ENCODE data around the gene CCL24. TPM values are rescaled to one million over a fixed set of nuclear protein-coding genes. Genes with fewer than 3 reads are reported as not detected.
A peak's percentile ranks its signal among the peaks of the same experiment; 100 is the strongest.
"Not testable (repeated sequence)": the region's sequence is repeated elsewhere in the genome, so short reads cannot be mapped to it uniquely, and the experiment has no call there.

The CCL24 gene
- total RNA-seq, 1 experiment from 2014 or later: not detected

GRCh38 chr7:75780647-75781273 is 32.8 kb downstream of the CCL24 start:
- DNase-seq (ENCODE audit: low read depth): not testable (repeated sequence)

GRCh38 chr7:75779516-75779915 is 34.1 kb downstream of the CCL24 start:
- peak; percentile 65 for DNase-seq (ENCODE audit: low read depth)

DNA sequence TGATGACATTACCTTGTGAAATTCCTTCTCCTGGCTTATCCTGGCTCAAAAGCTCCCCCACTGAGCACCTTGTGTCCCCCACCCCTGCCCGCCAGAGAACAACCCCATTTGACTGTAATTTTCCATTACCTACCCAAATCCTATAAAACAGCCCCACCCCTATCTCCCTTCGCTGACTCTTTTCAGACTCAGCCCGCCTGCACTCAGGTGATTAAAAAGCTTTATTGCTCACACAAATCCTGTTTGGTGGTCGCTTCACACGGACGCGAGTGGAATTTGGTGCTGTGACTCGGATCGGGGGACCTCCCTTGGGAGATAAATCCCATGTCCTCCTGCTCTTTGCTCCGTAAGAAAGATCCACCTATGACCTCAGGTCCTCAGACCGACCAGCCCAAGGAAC is 34.6 kb downstream of the CCL24 start:
- DNase-seq (ENCODE audit: low read depth): not testable (repeated sequence)

DNA sequence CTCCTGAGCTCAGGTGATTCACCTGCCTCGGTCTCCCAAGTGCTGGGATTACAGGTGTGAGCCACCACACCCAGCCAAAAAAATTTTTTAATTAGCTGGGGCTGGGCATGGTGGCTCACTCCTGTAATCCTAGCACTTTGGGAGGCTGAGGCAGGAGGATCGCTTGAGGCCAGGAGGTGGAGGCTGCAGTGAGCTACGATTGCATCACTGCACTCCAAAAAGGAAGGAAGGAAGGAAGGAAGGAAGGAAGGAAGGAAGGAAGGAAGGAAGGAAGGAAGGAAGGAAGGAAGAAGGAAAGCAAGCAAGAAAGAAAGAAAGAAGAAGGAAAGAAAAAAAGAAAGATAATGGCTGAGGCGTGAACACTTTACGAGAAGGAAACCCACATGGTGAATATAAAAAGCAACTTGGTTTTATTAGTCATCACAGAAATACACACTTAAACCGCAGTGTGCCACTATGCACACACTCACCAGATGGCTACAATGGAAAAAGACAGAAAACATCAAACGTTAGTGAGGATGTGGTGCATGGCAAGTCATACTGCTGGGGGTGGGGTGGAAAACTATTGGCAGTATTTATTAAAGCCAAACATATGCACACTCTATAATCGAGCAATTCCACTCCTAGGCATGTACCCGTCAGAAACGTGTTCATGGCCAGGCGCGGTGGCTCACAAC is 37.2 kb downstream of the CCL24 start:
- peak; percentile 93 for DNase-seq (ENCODE audit: low read depth)

- DNase-seq (ENCODE audit: low read depth): not testable (repeated sequence)
Observed at GRCh38 chr7:75773958-75774357, 39.6 kb downstream of the CCL24 start.

DNA sequence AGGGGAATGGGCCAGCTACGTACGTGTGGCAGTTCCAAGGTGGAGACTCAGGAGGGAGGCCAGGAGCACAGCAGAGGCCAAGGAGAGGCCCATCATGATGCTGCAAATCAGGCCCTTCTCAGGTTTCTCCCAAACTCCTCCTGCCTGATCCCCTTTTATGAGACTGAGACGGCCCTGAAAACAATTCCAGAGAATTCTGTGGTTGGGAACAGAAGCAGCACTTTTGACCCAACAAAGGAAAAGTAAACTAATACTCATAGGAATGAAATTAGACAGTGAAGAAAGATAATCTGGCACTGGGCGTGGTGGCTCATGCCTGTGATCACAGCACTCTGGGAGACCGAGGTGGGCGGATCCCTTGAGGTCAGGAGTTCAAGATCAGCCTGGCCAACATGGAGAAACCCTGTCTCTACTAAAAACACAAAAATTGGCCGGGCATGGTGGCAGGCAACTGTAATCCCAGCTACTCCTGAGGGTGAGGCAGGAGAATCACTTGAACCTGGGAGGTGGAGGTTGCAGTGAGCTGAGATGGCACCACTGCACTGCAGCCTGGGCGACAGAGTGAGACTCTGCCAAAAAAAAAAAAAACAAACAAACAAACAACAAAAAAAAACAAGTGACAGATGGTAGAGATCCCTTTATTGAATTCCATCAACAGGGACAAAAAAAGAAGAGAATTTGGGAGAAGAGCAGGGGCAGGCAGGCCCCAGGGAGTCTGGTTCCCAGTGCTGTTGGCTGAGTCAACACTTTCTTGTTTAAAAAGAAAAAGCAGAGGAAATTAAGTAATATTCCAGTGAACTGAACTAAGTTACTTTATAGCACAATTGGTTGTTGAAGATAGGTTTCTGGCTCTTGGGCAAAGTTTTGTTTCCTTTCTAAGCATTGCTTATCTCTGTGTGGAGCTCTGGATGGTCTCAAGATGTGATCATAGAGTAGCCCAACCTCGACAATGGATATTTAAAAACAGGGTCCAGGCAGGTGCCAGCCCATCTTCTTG is 41.2 kb downstream of the CCL24 start, which contains the start of gene CCL26:
Gene CCL26 (minus strand): TSS at position 131 of the 997 bp plus-strand sequence. CDS start 35 bp downstream, at position 96.
- DNase-seq (ENCODE audit: low read depth): peak; percentile 93

- DNase-seq (ENCODE audit: low read depth): peak; percentile 77
Observed at GRCh38 chr7:75771224-75771623, 42.4 kb downstream of the CCL24 start.

- DNase-seq (ENCODE audit: low read depth): peak; percentile 74
Observed at GRCh38 chr7:75762350-75762917, 51.2 kb downstream of the CCL24 start.

DNA sequence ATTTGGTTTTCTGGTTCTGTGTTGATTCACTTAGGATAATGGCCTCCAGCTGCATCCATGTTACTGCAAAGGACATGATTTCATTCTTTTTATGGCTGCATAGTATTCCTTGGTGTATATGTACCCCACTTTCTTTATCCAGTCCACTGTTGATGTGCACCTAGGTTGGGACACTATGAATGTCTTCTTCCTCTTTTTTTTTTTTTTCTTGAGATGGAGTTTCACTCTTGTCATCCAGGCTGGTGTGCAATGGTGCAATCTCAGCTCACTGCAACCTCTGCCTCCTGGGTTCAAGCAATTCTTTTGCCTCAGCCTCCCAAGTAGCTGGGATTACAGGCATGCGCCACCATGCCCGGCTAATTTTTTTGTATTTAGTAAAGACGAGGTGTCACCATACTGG is 51.8 kb downstream of the CCL24 start:
- not testable (repeated sequence) for DNase-seq (ENCODE audit: low read depth)

Other genes with a start within 250 kb of the CCL24 start
- gene HIP1, start 74.9 kb downstream of the CCL24 start, total RNA-seq (2014; rRNA removed): 21.0 and 22.4 TPM in 2 replicates
- gene CCL26, start 41.6 kb downstream of the CCL24 start, total RNA-seq (2014; rRNA removed): 3.9 TPM in 1 of 2 replicates, not detected in the other
- gene RHBDD2, start 65.2 kb upstream of the CCL24 start, total RNA-seq (2014; rRNA removed): 90.6 and 91.0 TPM in 2 replicates
- 97.7 and 122 TPM in 2 replicates for gene POR, start 101.3 kb upstream of the CCL24 start, total RNA-seq (2014; rRNA removed)
- gene TMEM120A, start 180.8 kb upstream of the CCL24 start, total RNA-seq (2014; rRNA removed): 31.7 and 32.9 TPM in 2 replicates
- 52.5 and 56.7 TPM in 2 replicates for gene STYXL1, start 234.2 kb upstream of the CCL24 start, total RNA-seq (2014; rRNA removed)
- gene MDH2, start 234.3 kb upstream of the CCL24 start, total RNA-seq (2014; rRNA removed): 103 and 104 TPM in 2 replicates

Data from LHCN-M2 (cell line).